HG03196 (cell line): ENCODE results near the gene B3GNT9.

ENCODE experiments used
- ATAC-seq: cut with Tn5 transposase; IDR thresholded peaks from one replicate; pipeline ENCODE4 v1.9.1; 2021; ENCODE audit not compliant: unreplicated experiment

Gene B3GNT9

GRCh38 chr16:67169642-67170167 lies 18.9 kb upstream of the B3GNT9 start:
- ATAC-seq, result peak; percentile 3

GRCh38 chr16:67169011-67169451 lies 18.2 kb upstream of the B3GNT9 start:
- no peak for ATAC-seq

- no peak for ATAC-seq
Measured at GRCh38 chr16:67167588-67167987, 16.8 kb upstream of the B3GNT9 start.

GRCh38 chr16:67166598-67167168 lies 15.9 kb upstream of the B3GNT9 start:
- ATAC-seq, result no peak

- no peak for ATAC-seq
Measured at GRCh38 chr16:67166110-67166547, 15.3 kb upstream of the B3GNT9 start.

- ATAC-seq, result no peak
Measured at GRCh38 chr16:67165121-67166078, 14.6 kb upstream of the B3GNT9 start.

- no peak for ATAC-seq
Measured at GRCh38 chr16:67164599-67165061, 13.8 kb upstream of the B3GNT9 start, which contains the start of gene HSF4. TSS of gene HSF4 (plus strand) at chr16:67164745. CDS start at chr16:67164812, 67 bp downstream.

- no peak for ATAC-seq
Measured at GRCh38 chr16:67163999-67164558, 13.3 kb upstream of the B3GNT9 start.

GRCh38 chr16:67163164-67163998 lies 12.6 kb upstream of the B3GNT9 start:
- no peak for ATAC-seq

GRCh38 chr16:67162506-67163163 lies 11.8 kb upstream of the B3GNT9 start:
- no peak for ATAC-seq

- ATAC-seq, result no peak
Measured at GRCh38 chr16:67161595-67162058, 10.8 kb upstream of the B3GNT9 start.

GRCh38 chr16:67158637-67159600 lies 8.1 kb upstream of the B3GNT9 start:
- ATAC-seq, result peak; percentile 44

- ATAC-seq, result no peak
Measured at GRCh38 chr16:67157892-67158635, 7.3 kb upstream of the B3GNT9 start.

GRCh38 chr16:67157106-67157748 lies 6.4 kb upstream of the B3GNT9 start:
- ATAC-seq, result no peak

- no peak for ATAC-seq
Measured at GRCh38 chr16:67156143-67156844, 5.5 kb upstream of the B3GNT9 start.

- no peak for ATAC-seq
Measured at GRCh38 chr16:67155295-67156142, 4.7 kb upstream of the B3GNT9 start.
